SW480 (cell line): ENCODE measurements around the gene MLIP.

Experiments
- DNase-seq: peaks from one replicate; pipeline ENCODE4 v3.0.0-alpha.2; 2016; ENCODE audit warnings: low spot score

Gene MLIP

GRCh38 chr6:54095723-54096122, 15.5 kb upstream of the MLIP start:
- no peak for DNase-seq

GRCh38 chr6:54096811-54097210, 14.4 kb upstream of the MLIP start:
- DNase-seq = no peak

GRCh38 chr6:54097753-54098152, 13.5 kb upstream of the MLIP start:
- DNase-seq = no peak

- DNase-seq = no peak
Measured at GRCh38 chr6:54098450-54099044, 12.7 kb upstream of the MLIP start.

GRCh38 chr6:54099225-54099624, 12.0 kb upstream of the MLIP start:
- DNase-seq = no peak

- no peak for DNase-seq
Measured at GRCh38 chr6:54100411-54101006, 10.7 kb upstream of the MLIP start.

- DNase-seq = no peak
Measured at GRCh38 chr6:54102238-54102637, 9.0 kb upstream of the MLIP start.

GRCh38 chr6:54103497-54103896, 7.7 kb upstream of the MLIP start:
- DNase-seq = no peak

GRCh38 chr6:54106727-54107126, 4.5 kb upstream of the MLIP start:
- no peak for DNase-seq

- no peak for DNase-seq
Measured at GRCh38 chr6:54107470-54108090, 3.7 kb upstream of the MLIP start.

- no peak for DNase-seq
Measured at GRCh38 chr6:54108271-54108670, 3.0 kb upstream of the MLIP start.

GRCh38 chr6:54109586-54109985, 1.7 kb upstream of the MLIP start:
- no peak for DNase-seq

GRCh38 chr6:54112151-54112650, 958 bp downstream of the MLIP start:
- no peak for DNase-seq

GRCh38 chr6:54114991-54115390, 3.7 kb downstream of the MLIP start:
- no peak for DNase-seq

- DNase-seq = no peak
Measured at GRCh38 chr6:54115966-54116365, 4.7 kb downstream of the MLIP start.

GRCh38 chr6:54118117-54118516, 6.9 kb downstream of the MLIP start:
- no peak for DNase-seq

- no peak for DNase-seq
Measured at GRCh38 chr6:54125493-54125892, 14.2 kb downstream of the MLIP start.

- DNase-seq = no peak
Measured at GRCh38 chr6:54130179-54130578, 18.9 kb downstream of the MLIP start.

- DNase-seq = no peak
Measured at GRCh38 chr6:54132587-54132986, 21.3 kb downstream of the MLIP start.

- no peak for DNase-seq
Measured at GRCh38 chr6:54133186-54133585, 21.9 kb downstream of the MLIP start.

GRCh38 chr6:54134935-54135334, 23.7 kb downstream of the MLIP start:
- no peak for DNase-seq

- no peak for DNase-seq
Measured at GRCh38 chr6:54135665-54136369, 24.6 kb downstream of the MLIP start.

GRCh38 chr6:54138795-54139194, 27.6 kb downstream of the MLIP start:
- DNase-seq = no peak
